ENCODE results near the gene VEZT.

- TF ChIP-seq CTCF (IDR thresholded peaks at IDR 0.05 in 2 of 3, conservative IDR thresholded peaks at IDR 0.05 in 1 of 3; ENCODE audit: control insufficient read depth in 2 of 3, extremely low read depth in 1 of 3, insufficient read depth in 1 of 3, low read depth in 3 of 3, low read length in 3 of 3) (no peak), SIN3A (IDR thresholded peaks at IDR 0.05; ENCODE audit: low read depth, low read length) (no peak), NFIC (IDR thresholded peaks at IDR 0.05; ENCODE audit: low read depth, low read length) (no peak), E2F4 (IDR thresholded peaks at IDR 0.05; ENCODE audit: low read depth, low read length) (no peak)
Observed at GRCh38 chr12:95286713-95287112, 69.1 kb downstream of the VEZT start.
